Keratinocyte (primary cell): ENCODE results near the gene FAR1. TPM values are rescaled to one million over a fixed set of nuclear protein-coding genes. Genes with fewer than 3 reads are reported as not detected.

Experiments
- DNase-seq: peaks from one replicate; pipeline ENCODE4 v3.0.0-alpha.2; 2011; ENCODE audit warnings: low read depth, missing footprints, low spot score
- FAIRE-seq: peaks from 2 replicates; lab custom pipeline; 2011; peaks lifted over from hg19 to GRCh38; lab: Jason Lieb, UNC
- H2AFZ ChIP-seq: 2 replicates; pipeline ENCODE4 v1.6.0; 2012; ENCODE audit warnings: low read length, control low read depth, inconsistent platforms; ENCODE audit not compliant: control insufficient read depth
- H3K27ac ChIP-seq: 2 replicates; pipeline ENCODE4 v1.5.1; 2011; ENCODE audit warnings: low read length; ENCODE audit not compliant: control insufficient read depth, insufficient read depth
- H3K27me3 ChIP-seq: 3 replicates; pipeline ENCODE4 v1.6.0; 2011; ENCODE audit warnings: low read length; ENCODE audit not compliant: control insufficient read depth, insufficient read depth; ENCODE audit errors: extremely low read depth
- H3K36me3 ChIP-seq, 2 experiments: 2 replicates in 1 of 2; 3 replicates in 1 of 2; pipeline ENCODE4 v1.5.1; 2011; ENCODE audit warnings: low read length in 2 of 2, mild to moderate bottlenecking in 1 of 2; ENCODE audit not compliant: control insufficient read depth in 2 of 2, insufficient read depth in 2 of 2; ENCODE audit errors: extremely low read depth in 1 of 2
- H3K4me1 ChIP-seq: 3 replicates; pipeline ENCODE4 v1.5.1; 2011; ENCODE audit warnings: low read length; ENCODE audit not compliant: control insufficient read depth, insufficient read depth; ENCODE audit errors: extremely low read depth
- H3K4me2 ChIP-seq: 3 replicates; pipeline ENCODE4 v1.6.0; 2011; ENCODE audit warnings: low read depth, low read length; ENCODE audit not compliant: control insufficient read depth, insufficient read depth; ENCODE audit errors: extremely low read depth
- H3K4me3 ChIP-seq, 3 experiments: fragments of 200-600 bp in 1 of 3; sonication (generic) in 1 of 3; 2 replicates in 2 of 3; 3 replicates in 1 of 3; pipeline ENCODE4 v1.5.1; 2011 to 2016; ENCODE audit warnings: low read length in 3 of 3, mild to moderate bottlenecking in 3 of 3, control low read depth in 2 of 3, inconsistent platforms in 1 of 3, low read depth in 1 of 3, mixed read lengths in 1 of 3, mixed run types in 1 of 3, moderate library complexity in 1 of 3; ENCODE audit not compliant: control insufficient read depth in 2 of 3, insufficient read depth in 2 of 3; ENCODE audit errors: extremely low read depth in 1 of 3
- H3K79me2 ChIP-seq: 2 replicates; pipeline ENCODE4 v1.6.0; 2012; ENCODE audit warnings: low read length; ENCODE audit not compliant: control insufficient read depth, insufficient read depth
- H3K9ac ChIP-seq: 3 replicates; pipeline ENCODE4 v1.6.0; 2011; ENCODE audit warnings: low read length; ENCODE audit not compliant: control insufficient read depth, insufficient read depth; ENCODE audit errors: extremely low read depth
- H3K9me1 ChIP-seq: 3 replicates; pipeline ENCODE4 v1.6.0; 2011; ENCODE audit warnings: low read length; ENCODE audit not compliant: control insufficient read depth, insufficient read depth; ENCODE audit errors: extremely low read depth
- H3K9me3 ChIP-seq: 2 replicates; pipeline ENCODE4 v1.5.1; 2012; ENCODE audit warnings: low read depth, low read length; ENCODE audit not compliant: control insufficient read depth
- H4K20me1 ChIP-seq: 3 replicates; pipeline ENCODE4 v1.6.0; 2011; ENCODE audit warnings: low read length; ENCODE audit not compliant: control insufficient read depth, insufficient read depth; ENCODE audit errors: extremely low read depth
- EZH2 ChIP-seq: IDR thresholded peaks from one replicate; pipeline ENCODE4 v1.6.1; 2012; ENCODE audit warnings: inconsistent platforms, mild to moderate bottlenecking, low read length, moderate library complexity
- dilution Hi-C: fragments of 300-500 bp; cut with MboI; formaldehyde crosslinking; loops from one replicate; pipeline ENCODE4 v1.7.0; 2020; ENCODE audit warnings: low sequenced_read_pairs; ENCODE audit not compliant: extremely low pct_ligation_motif_present
- polyA plus RNA-seq, 5 experiments: library from polyadenylated mRNA; depleted of rRNA in 3 of 5; stranded (reverse) in 3 of 5; stranded (forward) in 1 of 5; unstranded in 1 of 5; fragments of >200 nt; gene quantifications; 1 replicate in 1 of 5; 2 replicates in 3 of 5; 3 replicates in 1 of 5; pipeline versions ENCODE4 v1.2.1 to v1.2.3, GENCODE V29; 2011 to 2012; ENCODE audit warnings: missing spikeins in 2 of 5, low read depth in 1 of 5, low replicate concordance in 1 of 5
- TF ChIP-seq, protein P1 (sequence below), 3 experiments: IDR thresholded peaks in 1 of 3; conservative IDR thresholded peaks in 1 of 3; optimal IDR thresholded peaks in 1 of 3; 2 replicates in 2 of 3; 3 replicates in 1 of 3; pipeline versions ENCODE3 to v1.5.1; 2011; ENCODE audit warnings: low read length in 3 of 3, mild to moderate bottlenecking in 3 of 3, moderate library complexity in 2 of 3, control low read depth in 1 of 3, inconsistent platforms in 1 of 3; ENCODE audit not compliant: insufficient read depth in 2 of 3; ENCODE audit errors: extremely low read depth in 1 of 3

Gene FAR1
- polyA plus RNA-seq, 1 donor (not counting 4 experiments of a cell fraction or from before 2014, with no cell fraction given), result 140 TPM

DNA sequence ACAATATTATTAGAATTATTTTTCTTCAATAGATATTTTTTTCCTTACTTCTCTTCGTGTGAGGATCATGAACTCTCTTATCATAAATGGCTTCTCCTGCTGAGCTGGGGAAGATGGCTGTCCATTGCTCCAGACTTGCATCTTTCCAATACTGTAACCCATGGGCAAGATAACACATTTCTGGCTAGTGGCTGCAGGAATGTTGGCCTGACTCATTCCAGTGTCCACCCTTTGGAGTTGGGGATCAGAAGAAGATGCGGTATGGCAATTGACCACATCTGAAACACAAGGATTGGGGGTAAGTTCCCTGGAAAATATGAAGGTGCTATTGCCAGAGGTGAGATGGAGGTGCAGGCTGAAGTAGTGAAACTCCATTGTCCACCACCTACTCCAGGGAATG, 92.8 kb downstream of the FAR1 start:
- H3K36me3 ChIP-seq, result no peaks in the 10 kb centered on the region
- DNase-seq, result no peak
- dilution Hi-C loops, result loop anchor here (25.0 kb wide), 2 partner anchors 201 to 476 kb away; partner anchors contain the start of gene SPON1
- H3K79me2 ChIP-seq, result no peaks in the 10 kb centered on the region
- H3K27ac ChIP-seq, result no peak overlapping the region
- FAIRE-seq, result no peak
- H3K4me3 ChIP-seq, result no peak overlapping the region
- H3K9me3 ChIP-seq, result no peaks in the 10 kb centered on the region
- H4K20me1 ChIP-seq, result no peaks in the 10 kb centered on the region
- H3K9me1 ChIP-seq, result no peaks in the 10 kb centered on the region
- H2AFZ ChIP-seq, result no peak overlapping the region
- no peaks in the 10 kb centered on the region for H3K27me3 ChIP-seq
- H3K4me2 ChIP-seq, result no peak overlapping the region
- no peaks in the 10 kb centered on the region for H3K4me1 ChIP-seq
- H3K9ac ChIP-seq, result no peak overlapping the region
- TF ChIP-seq, protein P1, sequence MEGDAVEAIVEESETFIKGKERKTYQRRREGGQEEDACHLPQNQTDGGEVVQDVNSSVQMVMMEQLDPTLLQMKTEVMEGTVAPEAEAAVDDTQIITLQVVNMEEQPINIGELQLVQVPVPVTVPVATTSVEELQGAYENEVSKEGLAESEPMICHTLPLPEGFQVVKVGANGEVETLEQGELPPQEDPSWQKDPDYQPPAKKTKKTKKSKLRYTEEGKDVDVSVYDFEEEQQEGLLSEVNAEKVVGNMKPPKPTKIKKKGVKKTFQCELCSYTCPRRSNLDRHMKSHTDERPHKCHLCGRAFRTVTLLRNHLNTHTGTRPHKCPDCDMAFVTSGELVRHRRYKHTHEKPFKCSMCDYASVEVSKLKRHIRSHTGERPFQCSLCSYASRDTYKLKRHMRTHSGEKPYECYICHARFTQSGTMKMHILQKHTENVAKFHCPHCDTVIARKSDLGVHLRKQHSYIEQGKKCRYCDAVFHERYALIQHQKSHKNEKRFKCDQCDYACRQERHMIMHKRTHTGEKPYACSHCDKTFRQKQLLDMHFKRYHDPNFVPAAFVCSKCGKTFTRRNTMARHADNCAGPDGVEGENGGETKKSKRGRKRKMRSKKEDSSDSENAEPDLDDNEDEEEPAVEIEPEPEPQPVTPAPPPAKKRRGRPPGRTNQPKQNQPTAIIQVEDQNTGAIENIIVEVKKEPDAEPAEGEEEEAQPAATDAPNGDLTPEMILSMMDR (optimal IDR thresholded peaks at IDR 0.05 in 1 of 3, IDR thresholded peaks at IDR 0.05 in 1 of 3, conservative IDR thresholded peaks at IDR 0.05 in 1 of 3; ENCODE audit: extremely low read depth in 1 of 3, insufficient read depth in 2 of 3, low read length in 3 of 3), result no peak
- TF ChIP-seq EZH2, result no peak

- Histone ChIP-seq H3K9me3 (no peaks in the 10 kb centered on the region), H2AFZ (no peak overlapping the region), H3K36me3 (no peaks in the 10 kb centered on the region), H3K79me2 (no peaks in the 10 kb centered on the region), H3K27ac (no peak overlapping the region), H3K9ac (no peak overlapping the region), H4K20me1 (no peaks in the 10 kb centered on the region), H3K27me3 (no peaks in the 10 kb centered on the region), H3K4me2 (no peak overlapping the region), H3K4me1 (no peaks in the 10 kb centered on the region), H3K4me3 (no peak overlapping the region), H3K9me1 (no peaks in the 10 kb centered on the region)
- FAIRE-seq (no peak), DNase-seq (no peak)
- dilution Hi-C loops, result loop anchor here (25.0 kb wide), 2 partner anchors 201 to 476 kb away; partner anchors contain the start of gene SPON1
- TF ChIP-seq EZH2, result no peak
- TF ChIP-seq, protein P1 (optimal IDR thresholded peaks at IDR 0.05 in 1 of 3, IDR thresholded peaks at IDR 0.05 in 1 of 3, conservative IDR thresholded peaks at IDR 0.05 in 1 of 3; ENCODE audit: extremely low read depth in 1 of 3, insufficient read depth in 2 of 3, low read length in 3 of 3), result no peak
Observed at GRCh38 chr11:13761716-13762115, 93.2 kb downstream of the FAR1 start.
